Measurements from ENCODE around the gene B4GALT2.

The B4GALT2 gene

DNA sequence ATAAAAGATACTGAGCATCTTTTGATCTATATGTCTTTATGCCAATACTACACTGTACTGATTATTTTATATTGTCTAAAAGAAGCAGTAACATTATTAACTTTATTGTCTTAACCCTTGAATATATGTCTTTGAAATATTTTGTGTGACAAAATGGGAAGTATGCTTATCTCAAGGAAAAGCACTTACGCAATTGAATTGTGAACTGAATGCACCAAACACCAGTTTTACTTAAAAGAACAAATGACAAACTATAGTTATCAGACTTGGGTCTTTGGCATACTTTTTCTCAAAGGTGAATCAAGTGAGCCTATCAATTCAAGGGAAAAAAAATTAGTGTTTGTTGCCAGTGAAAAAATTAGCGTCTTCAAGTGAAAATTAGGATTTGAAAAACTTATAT lies 61.4 kb downstream of the B4GALT2 start:
- Histone ChIP-seq H3K9ac (ENCODE audit: low read length) (no peak overlapping the region), H3K27ac (ENCODE audit: low read length) (no peak overlapping the region), H3F3A (ENCODE audit: insufficient read depth, low read length) (no peaks in the 10 kb centered on the region), H3K36me3 (replicated peaks; ENCODE audit: insufficient read depth, low read length) (no peaks in the 10 kb centered on the region), H3K9me2 (replicated peaks; ENCODE audit: insufficient read depth, low read length) (no peaks in the 10 kb centered on the region), H4K20me1 (ENCODE audit: insufficient read depth, low read length) (no peaks in the 10 kb centered on the region), H3K4me3 (ENCODE audit: low read length) (no peak overlapping the region), H3K4me1 (ENCODE audit: low read length) (no peaks in the 10 kb centered on the region), H3K4me2 (ENCODE audit: low read depth, low read length) (no peak overlapping the region), H3K79me2 (ENCODE audit: low read length) (no peaks in the 10 kb centered on the region), H3K9me3 (replicated peaks; ENCODE audit: insufficient read depth, low read length) (no peaks in the 10 kb centered on the region), H3K27me3 (replicated peaks; ENCODE audit: insufficient read depth, low read length) (no peaks in the 10 kb centered on the region), H2AFZ (ENCODE audit: low read length) (no peak overlapping the region)
- DNase-seq, result no peak
- TF ChIP-seq EZH2phosphoT487 (IDR thresholded peaks at IDR 0.05; ENCODE audit: low read length), result no peak
- TF ChIP-seq, protein P1, sequence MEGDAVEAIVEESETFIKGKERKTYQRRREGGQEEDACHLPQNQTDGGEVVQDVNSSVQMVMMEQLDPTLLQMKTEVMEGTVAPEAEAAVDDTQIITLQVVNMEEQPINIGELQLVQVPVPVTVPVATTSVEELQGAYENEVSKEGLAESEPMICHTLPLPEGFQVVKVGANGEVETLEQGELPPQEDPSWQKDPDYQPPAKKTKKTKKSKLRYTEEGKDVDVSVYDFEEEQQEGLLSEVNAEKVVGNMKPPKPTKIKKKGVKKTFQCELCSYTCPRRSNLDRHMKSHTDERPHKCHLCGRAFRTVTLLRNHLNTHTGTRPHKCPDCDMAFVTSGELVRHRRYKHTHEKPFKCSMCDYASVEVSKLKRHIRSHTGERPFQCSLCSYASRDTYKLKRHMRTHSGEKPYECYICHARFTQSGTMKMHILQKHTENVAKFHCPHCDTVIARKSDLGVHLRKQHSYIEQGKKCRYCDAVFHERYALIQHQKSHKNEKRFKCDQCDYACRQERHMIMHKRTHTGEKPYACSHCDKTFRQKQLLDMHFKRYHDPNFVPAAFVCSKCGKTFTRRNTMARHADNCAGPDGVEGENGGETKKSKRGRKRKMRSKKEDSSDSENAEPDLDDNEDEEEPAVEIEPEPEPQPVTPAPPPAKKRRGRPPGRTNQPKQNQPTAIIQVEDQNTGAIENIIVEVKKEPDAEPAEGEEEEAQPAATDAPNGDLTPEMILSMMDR (IDR thresholded peaks at IDR 0.05; ENCODE audit: low read length), result no peak
- no peak for TF ChIP-seq EZH2 (optimal IDR thresholded peaks at IDR 0.05; ENCODE audit: low read depth, low read length)

Measured in MM.1S (cell line).